ENCODE data around the gene PCLAF. TPM values are rescaled to one million over a fixed set of nuclear protein-coding genes. Genes with fewer than 3 reads are reported as not detected.

The PCLAF gene
- total RNA-seq, 1 experiment from 2014 or later = 93.5 TPM

GRCh38 chr15:64426845-64427465, 45.7 kb upstream of the PCLAF start:
- Histone ChIP-seq H3K4me3 (replicated peaks in 1 of 2; ENCODE audit: low read depth in 1 of 2, low read length in 2 of 2) (no peak overlapping the region), H3K27ac (ENCODE audit: low read depth, low read length) (no peak overlapping the region), H3K79me2 (ENCODE audit: insufficient read depth, low read length) (no peaks in the 10 kb centered on the region), H3K9me3 (ENCODE audit: control insufficient read depth in 1 of 2, insufficient read depth in 1 of 2, low read depth in 1 of 2, low read length in 2 of 2) (no peaks in the 10 kb centered on the region), H3K27me3 (ENCODE audit: insufficient read depth, low read length) (no peaks in the 10 kb centered on the region), H3K9ac (ENCODE audit: low read length) (no peak overlapping the region), H3K9me2 (ENCODE audit: insufficient read depth) (no peaks in the 10 kb centered on the region), H2AFZ (ENCODE audit: low read depth, low read length, poor library complexity, severe bottlenecking) (no peak overlapping the region), H3K4me2 (ENCODE audit: low read length) (no peak overlapping the region), H4K20me1 (ENCODE audit: insufficient read depth) (no peaks in the 10 kb centered on the region), H3K4me1 (ENCODE audit: control insufficient read depth in 1 of 2, insufficient read depth in 2 of 2, low read length in 2 of 2) (peaks cover 1 to 3% of the 10 kb centered on the region in 2 experiments; a peak in 2 of 4 replicates), H3K36me3 (ENCODE audit: control insufficient read depth in 1 of 2, insufficient read depth in 2 of 2, low read length in 2 of 2) (peaks cover 3 to 6% of the 10 kb centered on the region in 2 experiments; a peak in 2 of 4 replicates)
- ChIA-PET POLR2A (no interaction called here), CTCF (interaction anchor here (0.9 to 1.2 kb wide), 3 partner anchors 225 to 301 kb away, joined by 4 read pairs; no protein-coding TSS in a partner anchor), RAD21 (ENCODE audit: low non-redundant PET in 1 of 2, low total read pairs in 2 of 2, uncharacterized antibody in 2 of 2, unreplicated experiment in 2 of 2) (interaction anchor here in 1 of 2 experiments (0.9 to 1.1 kb wide), 2 partner anchors 253 to 255 kb away, joined by 3 read pairs; no protein-coding TSS in a partner anchor)
- no peak for ATAC-seq
- intact Hi-C loops (cut with micrococcal nuclease) = loop anchor here (1.0 to 5.0 kb wide), 3 partner anchors 226 to 300 kb away; no protein-coding TSS in a partner anchor
- no peak for TF ChIP-seq ZFX (IDR thresholded peaks at IDR 0.05)
- TF ChIP-seq, protein P1, sequence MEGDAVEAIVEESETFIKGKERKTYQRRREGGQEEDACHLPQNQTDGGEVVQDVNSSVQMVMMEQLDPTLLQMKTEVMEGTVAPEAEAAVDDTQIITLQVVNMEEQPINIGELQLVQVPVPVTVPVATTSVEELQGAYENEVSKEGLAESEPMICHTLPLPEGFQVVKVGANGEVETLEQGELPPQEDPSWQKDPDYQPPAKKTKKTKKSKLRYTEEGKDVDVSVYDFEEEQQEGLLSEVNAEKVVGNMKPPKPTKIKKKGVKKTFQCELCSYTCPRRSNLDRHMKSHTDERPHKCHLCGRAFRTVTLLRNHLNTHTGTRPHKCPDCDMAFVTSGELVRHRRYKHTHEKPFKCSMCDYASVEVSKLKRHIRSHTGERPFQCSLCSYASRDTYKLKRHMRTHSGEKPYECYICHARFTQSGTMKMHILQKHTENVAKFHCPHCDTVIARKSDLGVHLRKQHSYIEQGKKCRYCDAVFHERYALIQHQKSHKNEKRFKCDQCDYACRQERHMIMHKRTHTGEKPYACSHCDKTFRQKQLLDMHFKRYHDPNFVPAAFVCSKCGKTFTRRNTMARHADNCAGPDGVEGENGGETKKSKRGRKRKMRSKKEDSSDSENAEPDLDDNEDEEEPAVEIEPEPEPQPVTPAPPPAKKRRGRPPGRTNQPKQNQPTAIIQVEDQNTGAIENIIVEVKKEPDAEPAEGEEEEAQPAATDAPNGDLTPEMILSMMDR (IDR thresholded peaks at IDR 0.05 in 2 of 3, conservative IDR thresholded peaks at IDR 0.05 in 1 of 3; ENCODE audit: borderline replicate concordance in 1 of 3, insufficient read depth in 1 of 3, low read depth in 2 of 3, low read length in 2 of 3) = peak; percentile 18 to 87 (median 38); a peak in 5 of 6 replicates
- no peak for TF ChIP-seq TCF7L2 (IDR thresholded peaks at IDR 0.05; ENCODE audit: borderline replicate concordance, extremely low read depth, insufficient read depth, insufficient read length)
- no peak for TF ChIP-seq FOSL1 (IDR thresholded peaks at IDR 0.05; ENCODE audit: low read depth)
- TF ChIP-seq JUND (IDR thresholded peaks at IDR 0.05) = no peak
- no peak for TF ChIP-seq EZH2 (IDR thresholded peaks at IDR 0.05)
- TF ChIP-seq ZNF274 (IDR thresholded peaks at IDR 0.05; ENCODE audit: low read depth, low read length) = no peak
- TF ChIP-seq POLR2AphosphoS5 (IDR thresholded peaks at IDR 0.05; ENCODE audit: low read depth, low read length) = no peak
- TF ChIP-seq CEBPB (IDR thresholded peaks at IDR 0.05; ENCODE audit: low read depth) = no peak
- peak; percentile 80 for TF ChIP-seq RAD21 (IDR thresholded peaks at IDR 0.05; ENCODE audit: low read depth)
- TF ChIP-seq YY1 (IDR thresholded peaks at IDR 0.05; ENCODE audit: extremely low read depth, insufficient replicate concordance, low read depth, low read length) = no peak
- DNase-seq (ENCODE audit: low read depth, low spot score) = peak; percentile 15
- no TSS peak for BruUV-seq (replicated peaks)
